ENCODE measurements around the gene COG2. TPM values are rescaled to one million over a fixed set of nuclear protein-coding genes. Genes with fewer than 3 reads are reported as not detected.

COG2 gene
- total and polyA plus RNA-seq, 2 of the 8 experiments (the other 6 are each of a cell fraction or from before 2014, with no cell fraction given) = 10.3 to 36.7 TPM

DNA sequence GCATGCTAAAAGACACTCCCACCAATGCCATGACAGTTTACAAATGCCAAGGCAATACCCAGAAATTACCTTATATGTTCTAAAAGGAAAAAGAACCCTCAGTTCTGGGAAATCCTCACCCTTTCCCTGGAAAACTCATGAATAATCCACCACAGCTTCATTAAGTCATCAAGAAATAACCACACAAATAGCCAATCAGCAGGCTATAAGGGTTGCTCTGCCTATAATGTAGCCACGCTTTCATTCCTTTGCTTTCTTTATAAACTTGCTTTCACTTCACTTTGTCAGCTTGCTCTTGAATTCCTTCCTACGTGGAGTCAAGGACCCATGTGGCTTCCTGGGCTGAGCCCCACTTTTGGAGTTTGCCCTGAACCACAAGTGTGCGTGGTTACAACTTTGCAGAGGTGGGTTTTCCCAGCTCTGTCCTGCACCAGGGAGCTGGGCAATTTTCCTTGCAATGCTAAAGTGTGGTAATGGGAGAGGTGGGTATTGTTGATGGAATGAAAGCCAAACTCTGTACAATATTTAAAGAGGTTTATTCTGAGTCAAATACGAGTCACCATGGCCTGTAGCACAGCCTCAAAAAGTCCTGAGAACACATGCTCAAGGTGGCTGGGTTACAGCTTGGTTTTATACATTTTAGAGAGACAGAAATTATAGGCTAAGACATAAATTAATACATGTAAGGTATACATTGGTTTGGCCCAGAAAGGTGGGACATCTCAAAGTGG is 42.2 kb upstream of the COG2 start:
- Histone ChIP-seq H3K4me3 (ENCODE audit: extremely low read depth in 1 of 4, insufficient read depth in 2 of 4, low read depth in 3 of 4, low read length in 4 of 4) (no peak overlapping the region), H3K14ac (ENCODE audit: insufficient read length) (no peak overlapping the region), H2AK5ac (ENCODE audit: low read depth, low read length) (no peak overlapping the region; the same call in 1 of the 2 replicates), H3K36me3 (ENCODE audit: control insufficient read depth in 2 of 4, insufficient read depth in 4 of 4, low read length in 3 of 4) (peaks cover 0 to 9% (median 0%) of the 10 kb centered on the region in 4 experiments; a peak in 1 of 8 replicates), H3K4me2 (ENCODE audit: insufficient read depth in 1 of 2, low read depth in 2 of 2, low read length in 2 of 2) (no peak overlapping the region; a peak in 1 of 4 replicates), H4K91ac (replicated peaks; ENCODE audit: insufficient read length, low read length) (peak overlapping the region; percentile 22), H2BK15ac (ENCODE audit: low read length) (no peak overlapping the region), H2BK5ac (ENCODE audit: low read depth, low read length) (peak overlapping the region; percentile 88; the same call in 1 of the 2 replicates), H3K4me1 (replicated peaks in 1 of 4; ENCODE audit: control insufficient read depth in 3 of 4, insufficient read depth in 4 of 4, low read length in 3 of 4) (no peaks in the 10 kb centered on the region; a peak in 3 of 7 replicates), H4K5ac (ENCODE audit: insufficient read length, low read depth, low read length) (peak overlapping the region; percentile 62), H3K27me3 (replicated peaks in 1 of 4; ENCODE audit: control insufficient read depth in 3 of 4, extremely low read depth in 1 of 4, insufficient read depth in 3 of 4, low read length in 3 of 4) (no peaks in the 10 kb centered on the region; a peak in 1 of 7 replicates), H3K27ac (ENCODE audit: low read depth, low read length) (no peak overlapping the region; the same call in 1 of the 2 replicates), H3K79me2 (ENCODE audit: control insufficient read depth in 1 of 2, insufficient read depth in 2 of 2, low read length in 2 of 2) (no peaks in the 10 kb centered on the region), H2BK120ac (replicated peaks; ENCODE audit: low read depth, low read length) (peak overlapping the region; percentile 100), H4K20me1 (replicated peaks in 1 of 2; ENCODE audit: control insufficient read depth in 1 of 2, insufficient read depth in 2 of 2, low read length in 2 of 2) (no peaks in the 10 kb centered on the region), H3K4ac (replicated peaks; ENCODE audit: insufficient read length, low read depth, low read length) (peak overlapping the region; percentile 78), H2BK20ac (ENCODE audit: low read length) (no peak overlapping the region; the same call in 1 of the 2 replicates), H3K56ac (replicated peaks; ENCODE audit: insufficient read length, low read depth, low read length) (peak overlapping the region; percentile 19), H2AFZ (ENCODE audit: low read length) (no peak overlapping the region), H4K8ac (ENCODE audit: extremely low read depth, insufficient read depth, low read length) (no peak overlapping the region), H3K79me1 (ENCODE audit: low read depth, low read length) (no peaks in the 10 kb centered on the region), H3K9me3 (ENCODE audit: insufficient read depth in 2 of 2, low read depth in 1 of 2, low read length in 1 of 2) (peaks cover 11 to 22% of the 10 kb centered on the region in 2 experiments), H3K18ac (ENCODE audit: extremely low read depth, low read length) (peak overlapping the region; percentile 86), H3K9ac (replicated peaks in 1 of 4; ENCODE audit: extremely low read depth in 1 of 4, low read depth in 3 of 4, low read length in 3 of 4) (no peak overlapping the region; a peak in 1 of 7 replicates), H3K23ac (ENCODE audit: insufficient read length) (no peak overlapping the region), H3K23me2 (ENCODE audit: low read depth, low read length) (no peaks in the 10 kb centered on the region), H2BK12ac (ENCODE audit: low read depth, low read length) (peak overlapping the region; percentile 80; the same call in 1 of the 2 replicates)
- DNase-seq (ENCODE audit: low read depth in 1 of 2, low spot score in 2 of 2) (no peak), FAIRE-seq (no peak)
- CTCF ChIA-PET (ENCODE audit: partially characterized antibody) = no interaction called here
- no peak for TF ChIP-seq SP1 (IDR thresholded peaks at IDR 0.05; ENCODE audit: low read depth, low read length)
- TF ChIP-seq, protein P1, sequence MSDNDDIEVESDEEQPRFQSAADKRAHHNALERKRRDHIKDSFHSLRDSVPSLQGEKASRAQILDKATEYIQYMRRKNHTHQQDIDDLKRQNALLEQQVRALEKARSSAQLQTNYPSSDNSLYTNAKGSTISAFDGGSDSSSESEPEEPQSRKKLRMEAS (IDR thresholded peaks at IDR 0.05) = peak; percentile 51
- TF ChIP-seq, protein P2, sequence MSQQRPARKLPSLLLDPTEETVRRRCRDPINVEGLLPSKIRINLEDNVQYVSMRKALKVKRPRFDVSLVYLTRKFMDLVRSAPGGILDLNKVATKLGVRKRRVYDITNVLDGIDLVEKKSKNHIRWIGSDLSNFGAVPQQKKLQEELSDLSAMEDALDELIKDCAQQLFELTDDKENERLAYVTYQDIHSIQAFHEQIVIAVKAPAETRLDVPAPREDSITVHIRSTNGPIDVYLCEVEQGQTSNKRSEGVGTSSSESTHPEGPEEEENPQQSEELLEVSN (IDR thresholded peaks at IDR 0.05) = peak; percentile 54; the same call in 1 of the 2 replicates
- POLR2A ChIA-PET (ENCODE audit: partially characterized antibody) = no interaction called here
- 75% methylated on average over 4 of the region's 4 CpGs; no CpG with 5 or more reads in 1 of the 2 experiments for WGBS, 2 experiments (ENCODE audit: extremely low coverage in 1 of 2, insufficient coverage in 1 of 2, insufficient read length in 1 of 2, insufficient replicate concordance in 2 of 2, low coverage in 1 of 2, low lambda C conversion rate in 2 of 2, missing lambda C conversion rate in 1 of 2)

Measured in H1 (cell line).